HG03025 (cell line): ENCODE data around the gene KCNQ4.

Experiments used
- ATAC-seq: cut with Tn5 transposase; IDR thresholded peaks from one replicate; pipeline ENCODE4 v1.9.1; 2021; ENCODE audit warnings: mild to moderate bottlenecking, moderate library complexity; ENCODE audit not compliant: unreplicated experiment, low FRiP score

The KCNQ4 gene

GRCh38 chr1:40884055-40884795, 100.6 kb downstream of the KCNQ4 start:
- no peak for ATAC-seq

- ATAC-seq: no peak
These were observed 102.9 kb downstream of the KCNQ4 start for GRCh38 chr1:40886318-40887011.

GRCh38 chr1:40887012-40887378, 103.4 kb downstream of the KCNQ4 start:
- ATAC-seq: no peak

- no peak for ATAC-seq
These were observed 104.1 kb downstream of the KCNQ4 start for GRCh38 chr1:40887652-40888051.
